RWPE2 (cell line): ENCODE data around the gene CFAP97D2.

ENCODE experiments used
- ATAC-seq: fragments of 200-7000 bp; cut with Tn5 transposase; 3 replicates; pipeline ENCODE4 v1.9.1; 2021; ENCODE audit warnings: low read depth
- DNase-seq: peaks from one replicate; pipeline ENCODE4 v3.0.0-alpha.2; 2020; ENCODE audit warnings: low spot score
- H3K27ac ChIP-seq: fragments of 450-650 bp; 2 replicates; pipeline ENCODE4 v1.5.1; 2017; ENCODE audit warnings: mild to moderate bottlenecking; ENCODE audit not compliant: poor library complexity, severe bottlenecking
- H3K27me3 ChIP-seq: fragments of 250-450 bp; sonication (Bioruptor Pico); 2 replicates; pipeline ENCODE4 v1.5.1; 2021; ENCODE audit warnings: mild to moderate bottlenecking, moderate library complexity; ENCODE audit not compliant: insufficient read depth, poor library complexity, severe bottlenecking
- H3K36me3 ChIP-seq: fragments of 250-450 bp; sonication (Bioruptor Pico); 2 replicates; pipeline ENCODE4 v1.5.1; 2020; ENCODE audit warnings: low read depth, mild to moderate bottlenecking, moderate library complexity
- H3K4me1 ChIP-seq: fragments of 250-450 bp; sonication (Bioruptor Pico); 2 replicates; pipeline ENCODE4 v1.5.1; 2021; ENCODE audit warnings: mild to moderate bottlenecking, moderate library complexity; ENCODE audit not compliant: insufficient read depth, poor library complexity, severe bottlenecking
- H3K4me3 ChIP-seq: fragments of 250-450 bp; sonication (Bioruptor Pico); 2 replicates; pipeline ENCODE4 v1.5.1; 2021; ENCODE audit warnings: mild to moderate bottlenecking, moderate library complexity; ENCODE audit not compliant: severe bottlenecking
- H3K9me3 ChIP-seq: fragments of 250-450 bp; sonication (Bioruptor Pico); 2 replicates; pipeline ENCODE4 v1.5.1; 2021; ENCODE audit warnings: mild to moderate bottlenecking, moderate library complexity; ENCODE audit not compliant: severe bottlenecking
- CTCF ChIP-seq: fragments of 450-650 bp; IDR thresholded peaks from one replicate; pipeline ENCODE4 v1.5.1; 2017; ENCODE audit warnings: mild to moderate bottlenecking, moderate library complexity; ENCODE audit not compliant: poor library complexity, severe bottlenecking

CFAP97D2 gene

GRCh38 chr13:114134944-114135610, 44.0 kb upstream of the CFAP97D2 start:
- Histone ChIP-seq H3K9me3 (no peaks in the 10 kb centered on the region), H3K4me3 (no peak overlapping the region), H3K4me1 (peaks cover 7% of the 10 kb centered on the region), H3K27me3 (no peaks in the 10 kb centered on the region), H3K36me3 (no peaks in the 10 kb centered on the region), H3K27ac (no peak overlapping the region)
- DNase-seq (no peak), ATAC-seq (no peak)
- no peak for TF ChIP-seq CTCF

- Histone ChIP-seq H3K9me3 (no peaks in the 10 kb centered on the region), H3K4me3 (no peak overlapping the region), H3K36me3 (no peaks in the 10 kb centered on the region), H3K4me1 (peaks cover 2% of the 10 kb centered on the region), H3K27ac (no peak overlapping the region), H3K27me3 (no peaks in the 10 kb centered on the region)
- TF ChIP-seq CTCF = no peak
- DNase-seq (peak; percentile 22), ATAC-seq (no peak)
Observed at GRCh38 chr13:114135731-114136171, 43.3 kb upstream of the CFAP97D2 start.

- Histone ChIP-seq H3K27me3 (no peaks in the 10 kb centered on the region), H3K36me3 (no peaks in the 10 kb centered on the region), H3K9me3 (no peaks in the 10 kb centered on the region), H3K4me1 (no peaks in the 10 kb centered on the region), H3K27ac (no peak overlapping the region), H3K4me3 (no peak overlapping the region)
- no peak for TF ChIP-seq CTCF
- DNase-seq (peak; percentile 22), ATAC-seq (no peak)
Observed at GRCh38 chr13:114136576-114136975, 42.5 kb upstream of the CFAP97D2 start.

GRCh38 chr13:114140131-114140905, 38.7 kb upstream of the CFAP97D2 start:
- no peak for TF ChIP-seq CTCF
- Histone ChIP-seq H3K36me3 (no peaks in the 10 kb centered on the region), H3K9me3 (no peaks in the 10 kb centered on the region), H3K27me3 (no peaks in the 10 kb centered on the region), H3K4me1 (no peaks in the 10 kb centered on the region), H3K4me3 (no peak overlapping the region), H3K27ac (no peak overlapping the region)
- ATAC-seq (no peak), DNase-seq (peak; percentile 47)

- DNase-seq (no peak), ATAC-seq (no peak)
- H3K4me1 ChIP-seq = no peaks in the 10 kb centered on the region
- no peak overlapping the region for H3K27ac ChIP-seq
- H3K27me3 ChIP-seq = no peaks in the 10 kb centered on the region
- no peaks in the 10 kb centered on the region for H3K9me3 ChIP-seq
- H3K36me3 ChIP-seq = no peaks in the 10 kb centered on the region
- no peak overlapping the region for H3K4me3 ChIP-seq
- TF ChIP-seq CTCF = no peak
Observed at GRCh38 chr13:114140906-114141250, 38.2 kb upstream of the CFAP97D2 start.
